Measurements from ENCODE around the gene ANGPT4. TPM values are rescaled to one million over a fixed set of nuclear protein-coding genes. Genes with fewer than 3 reads are reported as not detected.

ANGPT4 gene
- total and polyA plus RNA-seq, 2 of the 13 experiments (the other 11 are each of a cell fraction or from before 2014, with no cell fraction given): not detected

DNA sequence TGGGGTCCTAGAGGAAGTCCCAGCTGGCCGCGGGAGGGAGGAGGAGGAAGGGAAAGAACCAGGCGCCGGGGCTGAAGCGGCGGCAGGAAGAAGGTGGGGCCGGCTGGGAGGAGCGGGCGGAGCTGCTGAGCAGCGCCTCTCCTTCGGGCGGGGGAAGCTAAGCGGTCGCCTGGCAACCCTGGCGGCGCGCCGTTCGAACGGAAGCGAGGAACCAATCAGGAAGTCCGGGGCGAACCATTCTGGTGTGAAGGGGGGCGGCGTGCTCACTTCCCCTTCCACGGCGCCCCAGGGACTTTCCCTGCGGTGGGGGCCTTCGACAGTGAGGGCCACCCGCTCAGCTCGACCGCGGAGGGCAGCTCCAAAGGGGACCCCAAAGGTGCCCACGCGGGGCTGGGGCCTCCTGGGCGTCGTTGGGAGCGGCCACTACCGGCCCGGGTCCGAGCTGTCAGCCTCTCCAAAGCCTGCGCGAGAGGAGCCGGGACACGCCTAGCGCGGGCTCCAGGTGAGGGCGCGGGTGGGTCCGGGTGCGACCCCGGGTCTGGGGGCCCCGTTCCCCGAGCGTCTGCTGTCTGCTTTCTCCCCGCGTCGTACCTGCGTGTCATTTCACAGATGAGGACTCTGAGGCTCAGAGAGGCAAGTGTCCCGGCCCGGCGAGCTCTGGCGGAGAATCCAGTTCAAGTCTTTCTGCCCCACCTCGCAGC is 82.5 kb downstream of the ANGPT4 start, which contains the start of gene FAM110A (continued):
- TF ChIP-seq, protein P1, sequence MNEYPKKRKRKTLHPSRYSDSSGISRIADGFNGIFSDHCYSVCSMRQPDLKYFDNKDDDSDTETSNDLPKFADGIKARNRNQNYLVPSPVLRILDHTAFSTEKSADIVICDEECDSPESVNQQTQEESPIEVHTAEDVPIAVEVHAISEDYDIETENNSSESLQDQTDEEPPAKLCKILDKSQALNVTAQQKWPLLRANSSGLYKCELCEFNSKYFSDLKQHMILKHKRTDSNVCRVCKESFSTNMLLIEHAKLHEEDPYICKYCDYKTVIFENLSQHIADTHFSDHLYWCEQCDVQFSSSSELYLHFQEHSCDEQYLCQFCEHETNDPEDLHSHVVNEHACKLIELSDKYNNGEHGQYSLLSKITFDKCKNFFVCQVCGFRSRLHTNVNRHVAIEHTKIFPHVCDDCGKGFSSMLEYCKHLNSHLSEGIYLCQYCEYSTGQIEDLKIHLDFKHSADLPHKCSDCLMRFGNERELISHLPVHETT (CRISPR knock-in tag; conservative IDR thresholded peaks at IDR 0.05): no peak
- TF ChIP-seq ZNF207 (IDR thresholded peaks at IDR 0.05; ENCODE audit: borderline replicate concordance): no peak
- no peak for TF ChIP-seq RBAK (CRISPR knock-in tag; IDR thresholded peaks at IDR 0.05)
- no peak for TF ChIP-seq NFIC (IDR thresholded peaks at IDR 0.05; ENCODE audit: low read length)
- TF ChIP-seq ZSCAN5A (CRISPR knock-in tag; IDR thresholded peaks at IDR 0.05; ENCODE audit: borderline replicate concordance): no peak; the same call in none of the 2 replicates
- TF ChIP-seq, protein P2, sequence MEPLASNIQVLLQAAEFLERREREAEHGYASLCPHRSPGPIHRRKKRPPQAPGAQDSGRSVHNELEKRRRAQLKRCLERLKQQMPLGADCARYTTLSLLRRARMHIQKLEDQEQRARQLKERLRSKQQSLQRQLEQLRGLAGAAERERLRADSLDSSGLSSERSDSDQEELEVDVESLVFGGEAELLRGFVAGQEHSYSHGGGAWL (CRISPR knock-in tag; IDR thresholded peaks at IDR 0.05): peak; percentile 94
- TF ChIP-seq KAT8 (CRISPR knock-in tag; IDR thresholded peaks at IDR 0.05): peak; percentile 85
- TF ChIP-seq, protein P3, sequence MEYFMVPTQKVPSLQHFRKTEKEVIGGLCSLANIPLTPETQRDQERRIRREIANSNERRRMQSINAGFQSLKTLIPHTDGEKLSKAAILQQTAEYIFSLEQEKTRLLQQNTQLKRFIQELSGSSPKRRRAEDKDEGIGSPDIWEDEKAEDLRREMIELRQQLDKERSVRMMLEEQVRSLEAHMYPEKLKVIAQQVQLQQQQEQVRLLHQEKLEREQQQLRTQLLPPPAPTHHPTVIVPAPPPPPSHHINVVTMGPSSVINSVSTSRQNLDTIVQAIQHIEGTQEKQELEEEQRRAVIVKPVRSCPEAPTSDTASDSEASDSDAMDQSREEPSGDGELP (IDR thresholded peaks at IDR 0.05; ENCODE audit: borderline replicate concordance, low read depth): peak; percentile 91
- no peak; the same call in 1 of the 2 replicates for TF ChIP-seq ZNF776 (CRISPR knock-in tag; IDR thresholded peaks at IDR 0.05)
- no peak; the same call in 1 of the 2 replicates for TF ChIP-seq ZFP37 (CRISPR knock-in tag; IDR thresholded peaks at IDR 0.05; ENCODE audit: borderline replicate concordance)
- TF ChIP-seq ATF4 (CRISPR knock-in tag; IDR thresholded peaks at IDR 0.05): no peak
- TF ChIP-seq NCOR1 (IDR thresholded peaks at IDR 0.05; ENCODE audit: borderline replicate concordance, low read length): no peak
- peak; percentile 95 for TF ChIP-seq FOXK2 (IDR thresholded peaks at IDR 0.05)
- 0 out of 2 replicates have a peak, but pooled peaks have one; percentile 54 for TF ChIP-seq ZNF142 (CRISPR knock-in tag; IDR thresholded peaks at IDR 0.05)
- TF ChIP-seq TAF15 (IDR thresholded peaks at IDR 0.05; ENCODE audit: low read depth, low read length, poor library complexity, severe bottlenecking): peak; percentile 71
- peak; percentile 66; the same call in 1 of the 2 replicates for TF ChIP-seq ZNF704 (CRISPR knock-in tag; IDR thresholded peaks at IDR 0.05; ENCODE audit: borderline replicate concordance)
